GM10266 (cell line): Measurements from ENCODE around the gene PRL.

Source experiments
- DNase-seq: peaks from one replicate; pipeline ENCODE4 v3.0.0; 2012; ENCODE audit errors: extremely low spot score
- CTCF ChIP-seq: IDR thresholded peaks from 2 replicates; pipeline ENCODE4 v1.5.1; 2012; ENCODE audit warnings: mild to moderate bottlenecking, low read depth; ENCODE audit not compliant: control insufficient read depth, insufficient read depth; ENCODE audit errors: missing control alignments

The PRL gene

GRCh38 chr6:22327881-22328280 lies 31.0 kb upstream of the PRL start:
- DNase-seq, result no peak
- TF ChIP-seq CTCF, result no peak

DNA sequence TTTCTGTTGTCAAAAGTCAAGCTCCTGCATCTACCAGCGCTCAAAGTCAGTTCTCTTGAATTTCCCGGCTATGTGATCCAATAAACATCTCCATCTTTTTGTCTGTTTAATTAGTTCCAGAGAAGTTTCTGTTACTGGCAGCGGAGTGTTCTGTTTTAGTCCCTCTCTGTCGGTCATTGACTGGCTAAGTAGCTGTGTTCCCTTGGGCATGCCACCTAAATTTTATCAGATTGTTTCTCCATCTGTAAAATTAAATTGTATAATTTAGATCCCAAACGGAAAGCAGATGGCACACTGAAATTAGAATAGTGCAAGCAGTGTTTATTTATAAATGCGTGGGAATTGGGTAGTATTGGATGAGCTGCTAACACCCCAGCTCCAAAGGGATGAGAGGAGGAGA lies 29.7 kb upstream of the PRL start:
- no peak for DNase-seq
- TF ChIP-seq CTCF, result no peak

- no peak for DNase-seq
- TF ChIP-seq CTCF, result no peak
These were observed 28.6 kb upstream of the PRL start for GRCh38 chr6:22325481-22325880.

GRCh38 chr6:22323848-22324247 lies 27.0 kb upstream of the PRL start:
- no peak for DNase-seq
- TF ChIP-seq CTCF, result no peak

DNA sequence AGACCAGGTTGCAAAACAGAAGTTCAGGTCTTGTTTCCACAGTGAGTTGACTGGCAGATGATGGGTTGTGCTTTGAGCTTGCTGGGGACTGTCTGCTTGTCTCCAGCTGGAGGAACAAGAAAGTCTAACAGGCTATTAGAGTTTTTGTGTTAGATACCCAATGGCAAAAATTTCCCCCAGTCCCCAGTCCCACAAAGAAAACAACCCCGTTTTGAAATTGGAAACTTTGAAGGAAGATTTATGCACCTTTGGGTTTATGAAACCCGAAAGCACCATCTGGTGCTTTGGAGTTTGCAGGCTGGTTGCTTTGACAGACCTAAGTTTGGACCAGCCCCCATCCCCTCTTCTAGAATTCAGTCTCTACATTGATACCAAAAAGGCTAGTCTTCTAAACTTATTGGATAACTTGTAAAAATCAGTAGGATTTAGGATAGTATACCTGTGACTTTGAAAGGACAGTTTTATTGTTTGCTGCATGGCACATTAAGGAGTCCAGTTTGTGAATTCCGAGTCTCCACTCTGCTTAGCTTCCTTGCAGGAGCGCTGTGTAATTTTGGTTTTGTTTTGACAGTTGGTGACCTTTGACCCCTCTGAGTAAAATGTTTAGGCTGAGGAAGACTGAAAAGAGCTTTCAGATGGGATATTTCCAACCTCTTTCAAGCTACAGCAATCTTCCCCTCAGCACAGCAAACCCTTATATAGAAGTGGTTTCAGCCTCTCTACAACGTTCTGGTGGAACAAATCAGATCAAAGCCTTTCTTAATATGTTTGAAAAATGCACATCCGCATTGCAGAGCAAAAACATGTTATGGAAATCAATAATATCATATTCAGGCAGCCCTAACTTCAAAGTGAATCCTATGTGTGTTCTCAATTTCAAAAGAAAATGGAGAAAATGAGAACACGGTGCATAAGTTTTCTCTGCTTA lies 25.5 kb upstream of the PRL start:
- no peak for TF ChIP-seq CTCF
- DNase-seq, result no peak

DNA sequence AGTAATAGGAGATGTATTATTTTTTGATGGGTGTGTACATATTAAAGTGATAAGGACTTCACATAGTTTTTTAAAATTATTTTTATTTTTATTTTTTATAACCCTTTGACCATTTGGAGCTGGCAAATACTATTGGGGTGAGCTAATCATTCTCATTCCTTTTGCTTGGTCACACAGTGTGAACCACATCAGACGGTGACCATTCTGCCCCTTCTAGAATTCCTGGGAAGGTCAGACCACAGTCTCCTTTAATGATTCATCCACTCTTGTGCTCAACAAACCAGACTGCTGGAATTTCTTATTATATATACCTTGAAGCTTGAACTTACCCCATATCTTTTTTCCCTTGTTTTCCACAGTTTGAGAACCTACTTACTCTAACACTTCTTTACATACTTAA lies 23.9 kb upstream of the PRL start:
- TF ChIP-seq CTCF, result no peak
- no peak for DNase-seq

DNA sequence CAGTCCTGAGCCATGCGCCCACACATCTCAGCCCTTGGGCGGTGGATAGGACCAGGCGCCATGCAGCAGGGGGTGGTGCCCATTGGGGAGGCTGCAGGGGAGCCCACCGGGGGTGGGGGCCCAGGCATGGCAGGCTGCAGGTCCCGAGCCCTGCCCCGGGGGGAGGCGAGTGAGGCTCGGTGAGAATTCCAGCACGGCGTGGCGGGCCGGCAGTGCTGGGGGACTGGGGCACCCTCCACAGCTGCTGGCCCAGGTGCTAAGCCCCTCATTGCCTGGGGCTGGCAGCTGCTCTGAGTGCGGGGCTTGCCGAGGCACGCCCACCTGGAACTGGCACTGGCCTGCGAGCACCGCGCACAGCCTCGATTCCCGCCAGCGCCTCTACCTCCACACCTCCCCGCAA lies 21.6 kb upstream of the PRL start:
- DNase-seq, result no peak
- TF ChIP-seq CTCF, result no peak
